ENCODE measurements around the gene AGGF1.
"Not testable (repeated sequence)": the region's sequence is repeated elsewhere in the genome, so short reads cannot be mapped to it uniquely, and the experiment has no call there.

AGGF1 gene

GRCh38 chr5:77086368-77086688 is 56.1 kb downstream of the AGGF1 start:
- no peak for DNase-seq (ENCODE audit: low spot score)

DNA sequence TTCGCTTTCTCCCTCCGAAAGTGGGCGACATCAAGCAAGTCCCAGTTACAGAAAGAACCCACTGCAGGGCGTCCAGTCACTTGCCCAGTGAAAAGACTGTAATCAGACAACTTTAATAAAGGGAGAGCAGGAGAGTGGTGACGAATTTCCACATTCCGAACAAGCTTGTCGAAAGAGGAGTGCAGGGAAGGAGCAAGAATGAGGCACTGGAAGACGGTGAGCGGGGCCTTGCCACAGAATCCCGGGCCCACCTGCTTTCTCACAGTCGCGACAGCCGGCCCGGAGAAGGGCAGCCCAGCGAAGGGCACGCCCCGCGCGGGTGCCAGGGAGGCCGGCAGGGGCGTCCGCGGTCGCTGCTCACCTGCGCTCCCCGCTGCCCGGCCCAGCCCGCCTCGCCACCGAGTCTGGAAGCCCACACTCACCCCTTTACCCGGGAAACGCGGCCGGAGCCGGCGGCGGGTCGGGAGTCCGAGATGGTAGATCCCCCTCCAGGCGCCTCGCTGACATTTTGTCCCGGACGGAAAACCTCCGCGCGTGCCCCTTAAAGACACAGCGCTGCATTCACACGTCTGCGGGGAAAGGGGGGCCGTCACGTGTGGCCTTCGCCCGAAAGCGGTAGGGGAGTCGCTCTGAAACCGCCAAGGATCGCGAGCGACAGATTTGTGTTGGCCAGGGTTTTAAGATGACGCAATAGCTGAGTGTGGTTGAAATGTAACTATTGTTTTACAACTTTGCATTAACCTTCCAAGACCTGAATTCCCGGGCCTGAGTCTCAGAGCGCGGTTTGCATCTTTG is 56.7 kb downstream of the AGGF1 start, which contains the start of gene ZBED3:
ZBED3 (minus strand) TSS at position 597 of the 795 bp plus-strand sequence. CDS start 9,407 bp downstream, outside the sequence.
- peak; percentile 86 for DNase-seq (ENCODE audit: low spot score)

DNA sequence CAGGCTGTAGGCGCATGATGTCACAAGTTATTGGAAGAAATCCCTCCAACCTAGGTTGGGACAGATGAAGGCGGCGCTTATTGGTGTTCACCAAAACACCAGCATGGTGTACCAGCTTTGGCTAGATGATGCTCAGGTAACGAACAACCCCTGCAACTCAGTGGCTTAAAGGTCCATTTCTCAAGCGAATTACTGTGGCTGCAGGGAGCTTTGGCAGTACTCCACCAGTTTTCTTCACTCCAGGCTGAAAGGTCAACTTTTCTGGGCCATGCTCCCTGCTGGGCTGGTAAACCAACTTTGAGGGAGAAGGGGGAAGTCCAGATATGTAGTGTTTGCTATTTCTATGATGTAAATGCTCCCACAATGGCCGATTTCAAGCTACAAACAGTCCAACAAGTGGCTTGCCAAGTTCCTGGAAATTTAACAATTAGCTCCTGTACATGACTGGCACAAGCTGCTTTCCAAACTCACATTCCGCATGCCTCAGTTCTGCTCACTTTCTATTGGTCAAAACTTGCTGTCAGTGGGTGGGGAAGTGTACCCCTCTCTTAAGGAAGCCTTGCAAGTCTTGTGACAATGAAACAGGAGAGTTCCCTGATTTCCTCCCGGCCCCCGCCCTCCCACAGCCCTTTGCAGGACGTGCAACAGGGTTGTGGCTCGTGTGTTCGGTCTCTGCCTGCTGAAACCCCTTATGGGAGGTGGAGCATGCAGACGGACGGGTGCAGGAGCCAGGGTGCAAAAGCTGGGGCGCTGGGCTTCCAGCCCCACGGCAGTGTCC is 57.5 kb downstream of the AGGF1 start:
- peak; percentile 64 for DNase-seq (ENCODE audit: low spot score)

GRCh38 chr5:77095189-77095588 is 65.0 kb downstream of the AGGF1 start:
- DNase-seq (ENCODE audit: low spot score) = no peak

DNA sequence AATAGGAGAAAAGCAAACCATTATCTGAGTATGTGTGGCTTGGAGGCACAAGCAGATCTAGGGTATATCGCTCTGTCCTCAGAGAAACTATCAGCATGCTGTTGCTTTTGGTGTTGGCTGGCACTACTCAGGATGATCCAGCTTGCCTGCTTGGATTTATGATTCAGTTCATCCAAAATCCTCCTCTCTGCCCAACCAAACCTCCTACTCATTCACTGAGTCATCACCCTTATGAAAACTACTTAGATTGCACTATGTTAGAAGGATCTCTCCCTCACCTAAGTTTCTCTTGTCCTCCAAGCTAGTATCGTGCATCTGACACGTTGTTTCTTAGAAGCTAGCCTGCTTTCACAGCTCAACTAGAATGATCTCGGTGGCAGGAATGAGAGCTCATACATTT is 71.1 kb downstream of the AGGF1 start:
- DNase-seq (ENCODE audit: low spot score) = no peak

- DNase-seq (ENCODE audit: low spot score) = no peak
Measured at GRCh38 chr5:77102549-77102948, 72.3 kb downstream of the AGGF1 start.

DNA sequence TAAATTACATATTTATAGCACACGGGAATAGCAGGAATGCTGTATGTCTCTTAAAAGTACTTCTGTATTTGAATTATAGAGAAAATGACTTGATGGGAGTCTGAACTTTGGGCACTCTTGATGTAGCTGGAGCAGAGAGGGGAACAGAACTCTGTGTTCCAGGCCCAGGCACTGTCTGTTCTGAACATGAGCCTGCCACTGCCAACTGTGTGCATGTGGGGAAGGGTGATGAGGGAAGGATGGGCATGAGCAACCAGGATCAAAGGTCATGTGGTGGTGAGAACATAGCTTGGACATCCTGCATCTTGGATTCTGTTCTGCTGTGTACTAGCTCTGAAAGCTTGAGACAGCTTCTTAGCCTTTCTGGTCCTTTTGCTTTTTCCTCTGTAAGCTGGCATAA is 73.3 kb downstream of the AGGF1 start:
- DNase-seq (ENCODE audit: low spot score) = no peak

GRCh38 chr5:77104813-77105212 is 74.6 kb downstream of the AGGF1 start:
- DNase-seq (ENCODE audit: low spot score) = no peak

- not testable (repeated sequence) for DNase-seq (ENCODE audit: low spot score)
Measured at GRCh38 chr5:77107035-77107434, 76.8 kb downstream of the AGGF1 start.

All from cerebellar cortex (tissue), 1 donor.